GM18526 (cell line): ENCODE measurements around the gene SNAP23.
A peak's percentile ranks its signal among the peaks of the same experiment; 100 is the strongest.

Experiments used
- POLR2A ChIP-seq: IDR thresholded peaks from 3 replicates; pipeline ENCODE4 v1.6.1; 2011; ENCODE audit not compliant: insufficient read length; ENCODE audit errors: extremely low read depth

The SNAP23 gene

GRCh38 chr15:42495361-42496212, at the start of gene SNAP23:
Gene SNAP23 (plus strand): TSS chr15:42495634. CDS start chr15:42511847, 16,213 bp downstream.
- TF ChIP-seq POLR2A = peak; percentile 57

GRCh38 chr15:42447599-42447998, 47.8 kb upstream of the SNAP23 start:
- TF ChIP-seq POLR2A = no peak

- no peak for TF ChIP-seq POLR2A
Measured at GRCh38 chr15:42448281-42448680, 47.2 kb upstream of the SNAP23 start.

GRCh38 chr15:42449770-42450424, 45.5 kb upstream of the SNAP23 start:
- no peak for TF ChIP-seq POLR2A

GRCh38 chr15:42450425-42450790, 45.0 kb upstream of the SNAP23 start:
- no peak for TF ChIP-seq POLR2A

GRCh38 chr15:42453826-42454225, 41.6 kb upstream of the SNAP23 start:
- no peak for TF ChIP-seq POLR2A

- no peak for TF ChIP-seq POLR2A
Measured at GRCh38 chr15:42456531-42456930, 38.9 kb upstream of the SNAP23 start.

GRCh38 chr15:42456971-42457370, 38.5 kb upstream of the SNAP23 start:
- TF ChIP-seq POLR2A = no peak

- TF ChIP-seq POLR2A = no peak
Measured at GRCh38 chr15:42457445-42458442, 37.7 kb upstream of the SNAP23 start.

GRCh38 chr15:42461261-42461660, 34.2 kb upstream of the SNAP23 start:
- TF ChIP-seq POLR2A = no peak

GRCh38 chr15:42465520-42466259, 29.7 kb upstream of the SNAP23 start:
- no peak for TF ChIP-seq POLR2A

- no peak for TF ChIP-seq POLR2A
Measured at GRCh38 chr15:42471002-42471401, 24.4 kb upstream of the SNAP23 start.

- no peak for TF ChIP-seq POLR2A
Measured at GRCh38 chr15:42474827-42475226, 20.6 kb upstream of the SNAP23 start.

- TF ChIP-seq POLR2A = no peak
Measured at GRCh38 chr15:42482701-42483100, 12.7 kb upstream of the SNAP23 start.

- TF ChIP-seq POLR2A = no peak
Measured at GRCh38 chr15:42483677-42484076, 11.8 kb upstream of the SNAP23 start.
